ENCODE results near the gene CELSR1.

Gene CELSR1

GRCh38 chr22:46376111-46376510 is 161.3 kb downstream of the CELSR1 start:
- DNase-seq (ENCODE audit: low read depth), result no peak

- DNase-seq (ENCODE audit: low read depth), result no peak
Measured at GRCh38 chr22:46374663-46375474, 162.6 kb downstream of the CELSR1 start.

- no peak for DNase-seq (ENCODE audit: low read depth)
Measured at GRCh38 chr22:46373921-46374662, 163.3 kb downstream of the CELSR1 start.

GRCh38 chr22:46373159-46373558 is 164.3 kb downstream of the CELSR1 start:
- no peak for DNase-seq (ENCODE audit: low read depth)

GRCh38 chr22:46372686-46373085 is 164.7 kb downstream of the CELSR1 start:
- no peak for DNase-seq (ENCODE audit: low read depth)

- DNase-seq (ENCODE audit: low read depth), result no peak
Measured at GRCh38 chr22:46371623-46372226, 165.7 kb downstream of the CELSR1 start.

GRCh38 chr22:46370584-46371291 is 166.7 kb downstream of the CELSR1 start:
- DNase-seq (ENCODE audit: low read depth), result no peak

- no peak for DNase-seq (ENCODE audit: low read depth)
Measured at GRCh38 chr22:46369716-46370583, 167.5 kb downstream of the CELSR1 start.

- DNase-seq (ENCODE audit: low read depth), result no peak
Measured at GRCh38 chr22:46368871-46369715, 168.3 kb downstream of the CELSR1 start.

- DNase-seq (ENCODE audit: low read depth), result no peak
Measured at GRCh38 chr22:46368422-46368821, 169.0 kb downstream of the CELSR1 start.

GRCh38 chr22:46367707-46368191 is 169.7 kb downstream of the CELSR1 start:
- peak; percentile 19 for DNase-seq (ENCODE audit: low read depth)

GRCh38 chr22:46366801-46367706 is 170.4 kb downstream of the CELSR1 start:
- DNase-seq (ENCODE audit: low read depth), result no peak

GRCh38 chr22:46366327-46366731 is 171.1 kb downstream of the CELSR1 start:
- no peak for DNase-seq (ENCODE audit: low read depth)

- DNase-seq (ENCODE audit: low read depth), result no peak
Measured at GRCh38 chr22:46365166-46365624, 172.2 kb downstream of the CELSR1 start.

GRCh38 chr22:46364341-46365165 is 172.9 kb downstream of the CELSR1 start:
- DNase-seq (ENCODE audit: low read depth), result no peak

GRCh38 chr22:46363611-46364321 is 173.7 kb downstream of the CELSR1 start:
- DNase-seq (ENCODE audit: low read depth), result no peak

GRCh38 chr22:46362934-46363515 is 174.4 kb downstream of the CELSR1 start:
- DNase-seq (ENCODE audit: low read depth), result no peak
